H1 (cell line): ENCODE data around the gene SNX13. TPM values are rescaled to one million over a fixed set of nuclear protein-coding genes. Genes with fewer than 3 reads are reported as not detected.

Experiments used
- PHF8 ChIP-seq: fragments of 200-600 bp; sonication (generic); conservative IDR thresholded peaks from 2 replicates; pipeline ENCODE4 v1.7.1; 2012; ENCODE audit warnings: low read depth, mild to moderate bottlenecking, inconsistent platforms, low read length, moderate library complexity
- POU5F1 ChIP-seq: IDR thresholded peaks from 2 replicates; pipeline ENCODE4 v1.6.1; 2011; ENCODE audit warnings: low read depth, mild to moderate bottlenecking, low read length, moderate library complexity
- SP4 ChIP-seq: IDR thresholded peaks from 2 replicates; pipeline ENCODE4 v1.6.1; 2012; ENCODE audit warnings: low read length, inconsistent platforms
- polyA plus RNA-seq, 7 experiments: library from polyadenylated mRNA; depleted of rRNA in 3 of 7; stranded (reverse) in 5 of 7; unstranded in 2 of 7; fragments of >200 nt in 5 of 7; fragments of 200-250 nt in 2 of 7; gene quantifications; 1 replicate in 5 of 7; 2 replicates in 1 of 7; 4 replicates in 1 of 7; pipeline versions ENCODE4 v1.2.1 to v1.2.3, GENCODE V29; 2011 to 2013; ENCODE audit warnings: missing spikeins in 2 of 7, mixed read lengths in 2 of 7
- total RNA-seq: library from RNA; stranded (reverse); fragmentation: NEBNext Ultra II Directional; extraction: Animal tissue kit (Norgen Biotek cat#: 25700); gene quantifications from 2 replicates; pipeline ENCODE4 v1.2.1, GENCODE V29; 2021

SNX13 gene
- total and polyA plus RNA-seq, 2 of the 8 experiments (the other 6 are each of a cell fraction or from before 2014, with no cell fraction given): 5.5 to 27.4 TPM

GRCh38 chr7:17852361-17852760 is 87.9 kb downstream of the SNX13 start (continued):
- TF ChIP-seq POU5F1: no peak
- no peak for TF ChIP-seq PHF8
- no peak for TF ChIP-seq SP4
